HG02610 (cell line): Measurements from ENCODE around the gene CSAD.
A peak's percentile ranks its signal among the peaks of the same experiment; 100 is the strongest.

Experiments used
- ATAC-seq: cut with Tn5 transposase; IDR thresholded peaks from one replicate; pipeline ENCODE4 v1.9.1; 2021; ENCODE audit warnings: mild to moderate bottlenecking, moderate library complexity; ENCODE audit not compliant: unreplicated experiment

Gene CSAD

GRCh38 chr12:53180220-53180930 lies at the start of gene CSAD, which contains the start of gene ZNF740:
CSAD (minus strand) TSS chr12:53180925; CDS start chr12:53173470, 7,455 bp downstream.
ZNF740 (plus strand) TSS chr12:53180722; CDS start chr12:53181984, 1,262 bp downstream.
- peak; percentile 95 for ATAC-seq

DNA sequence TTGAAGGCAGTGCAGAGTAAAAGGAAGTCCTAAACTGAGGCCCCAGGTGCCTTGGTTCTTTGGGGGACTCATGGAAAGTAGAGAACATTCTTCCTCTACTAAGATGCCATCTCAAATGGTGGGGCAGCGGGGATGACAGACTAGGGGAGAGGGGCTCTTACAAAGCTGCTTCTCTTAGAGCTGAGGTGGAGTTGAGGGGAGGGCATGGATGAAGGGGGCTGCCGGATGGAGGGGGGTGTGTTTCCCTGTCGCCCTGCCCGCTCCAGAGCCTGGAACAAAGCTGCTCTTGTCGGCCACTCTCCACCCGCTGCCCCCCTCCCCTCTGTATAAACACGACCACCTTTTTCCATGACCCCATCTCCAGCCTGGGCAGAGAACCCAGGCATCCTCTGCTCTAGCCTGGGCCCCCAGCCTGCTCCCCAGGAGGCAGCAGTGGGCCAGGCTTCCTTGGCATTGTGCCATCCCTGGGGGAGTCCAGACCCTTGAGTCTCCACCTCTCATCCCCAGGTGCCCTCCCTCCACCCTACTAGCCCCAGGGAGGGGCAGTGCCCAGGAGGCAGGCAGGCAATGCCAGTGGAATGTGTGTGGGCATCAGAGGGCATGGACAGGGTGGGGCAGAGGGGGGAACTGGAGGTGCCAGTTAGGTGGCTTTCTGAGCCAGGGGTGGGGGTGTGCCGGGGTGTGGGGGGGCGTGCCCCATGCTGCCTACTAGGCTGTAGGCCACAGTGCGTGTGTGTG lies 49.6 kb upstream of the CSAD start:
- no peak for ATAC-seq

GRCh38 chr12:53229454-53229853 lies 48.7 kb upstream of the CSAD start:
- ATAC-seq = no peak

DNA sequence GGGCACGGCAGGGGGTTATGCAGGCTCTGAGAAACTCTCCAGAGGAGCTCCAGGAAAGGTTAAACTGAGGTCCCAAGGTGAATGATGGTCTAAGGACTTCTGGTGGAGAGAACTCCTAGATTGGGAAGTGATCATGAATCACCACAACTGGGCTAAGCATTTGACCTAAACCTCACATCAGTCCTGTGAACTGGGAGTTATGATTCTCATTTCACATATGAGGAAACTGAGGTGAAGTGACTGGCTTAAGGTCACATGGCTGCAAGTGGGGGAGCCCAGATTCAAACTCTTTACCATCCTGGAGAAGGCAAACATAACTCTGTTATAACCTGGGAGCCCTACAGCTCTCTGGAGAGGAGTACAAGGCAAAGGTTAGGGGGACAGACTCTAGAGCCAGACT lies 47.1 kb upstream of the CSAD start:
- no peak for ATAC-seq

GRCh38 chr12:53227341-53227740 lies 46.6 kb upstream of the CSAD start:
- ATAC-seq = no peak

- no peak for ATAC-seq
Measured at GRCh38 chr12:53226815-53227214, 46.1 kb upstream of the CSAD start.

- ATAC-seq = no peak
Measured at GRCh38 chr12:53225635-53226424, 45.1 kb upstream of the CSAD start.

DNA sequence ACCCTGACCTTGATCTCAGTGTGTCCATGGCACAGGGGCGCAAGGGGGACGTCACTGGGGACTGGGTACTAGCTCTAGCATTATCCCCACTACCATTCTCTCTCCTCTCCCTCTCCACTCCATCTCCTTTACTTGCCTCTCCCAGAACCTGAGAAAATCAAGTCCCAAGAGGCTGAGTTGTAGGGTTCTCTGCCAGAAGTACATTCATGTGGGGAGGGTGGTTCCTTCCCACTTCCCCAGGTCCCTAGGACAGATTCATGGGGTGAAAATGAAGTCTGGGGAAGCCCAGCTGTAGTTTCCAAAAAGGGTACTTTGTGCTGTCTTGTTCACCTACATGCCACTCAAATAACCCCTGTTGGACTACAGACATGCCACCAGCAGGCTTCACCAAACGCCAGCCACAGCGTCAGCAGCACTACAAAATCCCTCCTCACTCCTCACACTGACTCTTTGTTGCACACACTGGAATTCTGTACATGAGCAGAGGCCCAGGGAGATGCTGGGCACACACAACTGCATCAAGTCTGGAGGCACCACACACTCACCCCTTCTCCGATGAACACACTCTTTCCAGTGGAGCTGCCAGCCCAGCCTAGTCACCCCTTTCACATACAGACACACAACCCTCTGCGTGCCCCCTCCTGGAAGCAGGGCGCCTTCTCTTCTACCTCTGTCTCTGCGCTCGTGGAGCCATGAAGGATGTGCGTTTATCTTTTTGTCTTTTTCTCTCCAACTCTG lies 44.3 kb upstream of the CSAD start:
- ATAC-seq = no peak

DNA sequence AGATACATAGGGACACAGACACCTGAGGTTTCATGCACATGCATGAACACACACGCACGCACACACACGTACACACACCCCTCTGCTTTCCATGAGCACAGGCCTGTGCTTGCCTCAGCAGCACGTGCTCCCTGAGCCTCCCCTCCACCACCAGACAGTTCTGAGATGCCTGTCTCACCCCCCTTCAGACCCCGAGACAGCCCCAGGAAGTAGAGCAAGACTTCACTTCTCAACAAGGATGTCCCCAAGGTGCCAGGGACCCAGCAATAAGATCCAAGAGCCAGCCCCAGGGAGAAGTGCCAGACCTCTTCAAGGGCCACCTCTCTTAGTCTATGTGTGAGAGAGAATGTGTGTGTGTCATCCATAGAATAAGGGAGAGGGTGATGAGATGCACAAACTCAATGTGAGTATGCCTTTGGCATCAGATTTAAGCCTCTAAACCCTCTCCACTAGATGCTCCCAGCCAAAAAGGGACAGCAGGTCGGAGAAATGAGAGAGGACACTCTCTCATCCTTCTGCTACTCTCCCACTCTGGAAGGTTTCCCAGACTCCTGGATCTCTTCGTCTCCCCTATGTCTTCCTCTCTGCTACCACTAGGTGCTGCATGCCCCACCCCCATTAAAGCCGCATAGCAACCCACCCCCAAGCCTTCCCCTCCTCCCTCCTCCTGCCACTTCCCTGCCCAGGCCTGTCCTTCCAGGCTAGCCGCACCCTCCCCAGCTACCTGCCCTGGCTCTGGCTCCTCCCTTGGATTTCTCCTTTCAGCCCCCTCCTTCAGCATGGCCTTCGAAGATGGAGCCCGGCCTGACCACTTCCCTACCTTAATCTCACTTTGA lies 43.6 kb upstream of the CSAD start:
- no peak for ATAC-seq

DNA sequence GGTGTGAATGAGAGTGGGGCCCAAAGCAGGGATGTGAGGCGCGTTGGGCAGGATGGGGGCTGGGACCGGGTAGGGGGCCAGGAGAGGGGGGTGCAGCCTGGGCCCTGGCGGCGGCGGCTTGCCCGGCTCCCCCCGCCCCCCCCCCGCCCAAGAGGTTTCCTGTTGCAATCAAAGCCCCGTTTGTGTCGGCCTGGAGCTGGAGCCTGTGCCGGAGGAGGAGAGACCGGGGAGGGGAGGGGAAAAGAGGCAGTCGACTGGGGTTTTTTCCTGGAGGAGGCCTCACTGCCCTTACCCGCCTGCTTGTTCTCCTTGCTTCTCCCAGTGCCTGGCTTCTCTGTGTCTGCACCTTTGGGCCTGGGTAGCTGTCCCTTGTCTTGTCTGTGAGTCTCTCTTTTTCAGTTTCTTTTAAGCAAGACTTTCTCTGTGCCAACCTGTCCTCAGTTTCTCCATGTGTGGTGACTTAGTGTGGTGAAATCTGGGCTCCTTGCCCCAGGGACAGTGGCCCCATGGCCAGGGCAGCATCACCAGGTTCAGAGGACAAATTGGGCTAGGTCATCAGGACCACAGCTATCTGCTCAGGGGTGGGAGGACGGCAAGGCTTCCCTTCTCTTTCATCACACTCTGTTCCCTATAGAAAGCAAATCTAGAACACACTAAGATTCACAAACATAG lies 42.8 kb upstream of the CSAD start:
- ATAC-seq = no peak

DNA sequence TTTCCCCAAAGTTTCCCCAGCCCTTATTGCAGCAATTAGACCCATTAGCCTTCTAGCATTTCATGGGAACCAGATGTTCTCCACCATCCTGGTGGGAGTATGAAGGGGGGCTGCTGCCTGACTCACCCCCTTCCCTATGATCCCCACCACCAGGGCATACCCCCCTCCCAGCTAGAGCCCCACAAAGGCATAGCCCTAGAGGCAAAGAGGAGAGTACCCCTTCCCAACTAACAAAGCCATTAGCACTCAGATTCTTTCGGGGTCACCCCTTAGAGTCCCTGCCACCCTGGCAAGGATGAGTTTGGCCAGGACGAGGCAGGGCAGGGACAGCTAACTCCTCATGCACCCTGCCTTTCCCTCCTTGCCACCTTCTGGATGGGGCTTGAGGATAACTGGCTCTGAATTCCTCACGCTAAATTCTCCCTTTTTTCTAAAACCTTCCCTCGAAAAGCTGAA lies 42.1 kb upstream of the CSAD start:
- no peak for ATAC-seq

DNA sequence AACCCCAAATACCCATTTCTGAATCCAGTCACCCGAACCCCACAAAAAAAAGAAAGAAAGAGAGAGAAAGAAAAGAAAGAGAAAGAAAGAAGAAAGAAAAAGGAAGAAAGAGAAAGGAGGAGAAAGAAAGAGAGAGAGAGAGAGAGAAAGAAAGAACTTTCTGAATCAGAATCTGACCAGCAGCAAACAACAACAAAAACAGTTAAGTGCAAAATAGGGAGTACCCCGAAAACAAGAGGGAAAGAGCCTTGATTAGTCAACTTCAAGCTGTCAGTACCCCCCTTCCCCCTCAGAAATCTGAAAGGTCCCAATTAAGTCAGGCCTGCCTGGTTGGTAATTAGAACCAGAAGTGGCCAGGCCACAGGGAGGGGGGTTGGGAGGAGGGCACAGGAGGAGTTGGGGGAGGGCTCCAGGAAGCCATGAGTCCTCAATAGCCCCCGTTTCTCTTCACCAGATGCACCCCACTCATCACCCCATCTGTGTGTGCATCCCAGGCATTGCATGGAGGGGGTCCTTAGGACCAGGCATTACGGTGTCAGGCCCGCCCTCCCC lies 41.5 kb upstream of the CSAD start:
- ATAC-seq = no peak

- no peak for ATAC-seq
Measured at GRCh38 chr12:53221203-53222080, 40.7 kb upstream of the CSAD start.

DNA sequence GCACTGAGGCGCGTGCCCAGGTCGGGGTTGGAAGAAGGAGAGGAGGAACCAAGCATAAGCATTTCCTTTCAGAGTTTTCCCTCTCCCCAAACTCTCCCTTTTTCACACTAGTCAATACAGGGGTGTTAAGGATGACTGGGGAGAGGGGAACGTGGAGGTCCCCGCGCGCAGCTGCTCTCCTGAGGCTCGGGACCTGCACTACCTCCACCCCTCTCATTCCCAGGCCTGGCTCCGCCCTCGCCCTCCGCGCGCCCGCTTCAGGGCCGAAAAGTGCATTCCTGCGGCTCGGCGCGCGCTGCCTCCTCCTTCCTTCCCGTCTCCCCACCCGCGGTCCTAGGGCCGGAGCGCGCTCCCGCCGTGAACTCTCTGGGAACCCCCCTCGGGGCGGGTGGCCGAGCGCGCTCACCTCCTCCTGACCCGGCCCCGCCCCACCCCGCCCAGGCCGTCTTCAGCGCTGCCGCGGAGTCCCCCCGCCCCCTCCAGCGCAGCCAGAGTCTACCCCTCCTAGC lies 40.0 kb upstream of the CSAD start:
- ATAC-seq = peak; percentile 42

- peak; percentile 29 for ATAC-seq
Measured at GRCh38 chr12:53219956-53220693, 39.4 kb upstream of the CSAD start.

- ATAC-seq = no peak
Measured at GRCh38 chr12:53219292-53219955, 38.7 kb upstream of the CSAD start.
